Measurements from ENCODE around the gene ITSN2.

The ITSN2 gene

DNA sequence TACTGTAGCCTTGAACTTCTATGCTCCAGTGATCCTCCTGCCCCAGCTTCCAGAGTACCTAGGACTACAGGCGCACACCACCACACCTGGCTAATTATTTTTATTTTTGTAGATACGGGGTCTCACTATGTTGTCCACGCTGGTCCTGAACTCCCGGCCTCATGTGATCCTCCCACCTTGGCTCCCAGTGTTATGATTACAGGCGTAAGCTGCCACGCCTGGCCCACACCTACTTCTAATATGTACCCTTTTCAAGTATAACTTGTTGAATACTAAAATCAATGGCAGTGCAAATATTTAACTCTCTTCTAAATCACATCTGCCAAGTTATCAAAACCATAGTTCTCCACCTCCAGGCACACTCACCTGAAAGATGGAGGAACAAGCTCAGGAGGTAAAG is 58.7 kb downstream of the ITSN2 start:
- no peak overlapping the region for H3K4me3 ChIP-seq (ENCODE audit: extremely low read depth, insufficient read depth, low read length, poor library complexity, severe bottlenecking)
- peaks cover 36% of the 10 kb centered on the region for H3K36me3 ChIP-seq (ENCODE audit: control insufficient read depth, insufficient read depth, low read length)
- WGBS, 2 experiments (ENCODE audit: insufficient coverage in 2 of 2) = 100% methylated on average over 2 to 4 of the region's 6 CpGs
- H3K4me1 ChIP-seq (ENCODE audit: control insufficient read depth, insufficient read depth, low read length, poor library complexity, severe bottlenecking) = no peaks in the 10 kb centered on the region
- no peaks in the 10 kb centered on the region for H3K9me3 ChIP-seq (ENCODE audit: control insufficient read depth, low read length)
- H3K27ac ChIP-seq (ENCODE audit: low read depth, low read length, severe bottlenecking) = no peak overlapping the region

- H3K4me1 ChIP-seq (ENCODE audit: control insufficient read depth, insufficient read depth, low read length, poor library complexity, severe bottlenecking) = no peaks in the 10 kb centered on the region
- no peaks in the 10 kb centered on the region for H3K9me3 ChIP-seq (ENCODE audit: control insufficient read depth, low read length)
- no peak overlapping the region for H3K27ac ChIP-seq (ENCODE audit: low read depth, low read length, severe bottlenecking)
- peaks cover 54% of the 10 kb centered on the region for H3K36me3 ChIP-seq (ENCODE audit: control insufficient read depth, insufficient read depth, low read length)
- no peak overlapping the region for H3K4me3 ChIP-seq (ENCODE audit: extremely low read depth, insufficient read depth, low read length, poor library complexity, severe bottlenecking)
- 82 to 100% methylated on average over 2 of the region's 4 CpGs for WGBS, 2 experiments (ENCODE audit: insufficient coverage in 2 of 2)
These were observed 62.7 kb downstream of the ITSN2 start for GRCh38 chr2:24297663-24298062.

- no peak overlapping the region for H3K4me3 ChIP-seq (ENCODE audit: extremely low read depth, insufficient read depth, low read length, poor library complexity, severe bottlenecking)
- no peaks in the 10 kb centered on the region for H3K4me1 ChIP-seq (ENCODE audit: control insufficient read depth, insufficient read depth, low read length, poor library complexity, severe bottlenecking)
- H3K36me3 ChIP-seq (ENCODE audit: control insufficient read depth, insufficient read depth, low read length) = no peaks in the 10 kb centered on the region
- H3K9me3 ChIP-seq (ENCODE audit: control insufficient read depth, low read length) = no peaks in the 10 kb centered on the region
- H3K27ac ChIP-seq (ENCODE audit: low read depth, low read length, severe bottlenecking) = no peak overlapping the region
- WGBS, 2 experiments (ENCODE audit: insufficient coverage in 2 of 2) = no CpG with 5 or more reads among the region's 1 CpG
These were observed 73.2 kb downstream of the ITSN2 start for GRCh38 chr2:24287171-24287570.

GRCh38 chr2:24285484-24286152 is 74.7 kb downstream of the ITSN2 start:
- H3K9me3 ChIP-seq (ENCODE audit: control insufficient read depth, low read length) = no peaks in the 10 kb centered on the region
- no peak overlapping the region for H3K4me3 ChIP-seq (ENCODE audit: extremely low read depth, insufficient read depth, low read length, poor library complexity, severe bottlenecking)
- H3K27ac ChIP-seq (ENCODE audit: low read depth, low read length, severe bottlenecking) = no peak overlapping the region
- H3K4me1 ChIP-seq (ENCODE audit: control insufficient read depth, insufficient read depth, low read length, poor library complexity, severe bottlenecking) = no peaks in the 10 kb centered on the region
- WGBS, 2 experiments (ENCODE audit: insufficient coverage in 2 of 2) = 100% methylated on average over 1 of the region's 2 CpGs
- H3K36me3 ChIP-seq (ENCODE audit: control insufficient read depth, insufficient read depth, low read length) = no peaks in the 10 kb centered on the region

DNA sequence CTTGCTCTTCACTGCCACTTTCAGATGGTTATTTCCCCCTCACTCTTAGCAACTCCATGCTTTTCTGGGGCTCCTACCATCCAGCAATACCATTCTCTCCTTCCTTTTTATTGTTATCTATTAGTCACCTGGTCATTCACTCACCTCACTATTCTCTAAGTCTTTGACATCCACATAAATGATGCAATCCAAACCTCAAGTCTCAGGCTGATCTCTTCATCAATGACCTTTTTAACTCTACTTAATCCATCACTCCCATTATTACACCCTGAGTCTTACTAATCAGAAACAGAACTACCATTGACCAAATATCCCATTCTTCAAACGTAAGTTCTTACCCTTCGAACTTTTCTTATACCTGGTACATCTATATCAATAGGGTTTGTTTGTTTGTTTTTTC is 79.7 kb downstream of the ITSN2 start:
- no peaks in the 10 kb centered on the region for H3K9me3 ChIP-seq (ENCODE audit: control insufficient read depth, low read length)
- WGBS, 2 experiments (ENCODE audit: insufficient coverage in 2 of 2) = no CpG with 5 or more reads among the region's 2 CpGs
- H3K4me1 ChIP-seq (ENCODE audit: control insufficient read depth, insufficient read depth, low read length, poor library complexity, severe bottlenecking) = no peaks in the 10 kb centered on the region
- no peaks in the 10 kb centered on the region for H3K36me3 ChIP-seq (ENCODE audit: control insufficient read depth, insufficient read depth, low read length)
- no peak overlapping the region for H3K27ac ChIP-seq (ENCODE audit: low read depth, low read length, severe bottlenecking)
- H3K4me3 ChIP-seq (ENCODE audit: extremely low read depth, insufficient read depth, low read length, poor library complexity, severe bottlenecking) = no peak overlapping the region

DNA sequence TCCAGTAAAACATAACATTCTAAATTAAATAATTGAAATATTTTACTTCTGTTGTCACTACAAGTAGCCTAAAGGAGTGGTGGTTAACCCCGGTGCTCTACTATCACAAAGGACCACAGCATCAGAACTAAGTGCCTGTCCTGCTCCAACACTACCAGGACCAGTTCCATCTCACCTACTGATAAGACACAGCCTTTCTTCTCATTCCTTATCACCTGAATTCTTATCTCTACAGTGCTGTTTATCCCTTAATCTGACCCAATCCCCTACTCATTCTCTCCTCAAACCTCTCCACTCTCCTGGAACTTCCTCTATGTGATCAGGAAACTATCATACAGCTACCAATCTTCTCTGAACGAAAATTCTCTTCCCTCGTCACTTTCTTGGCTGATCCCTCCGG is 80.2 kb downstream of the ITSN2 start:
- Histone ChIP-seq H3K4me1 (ENCODE audit: control insufficient read depth, insufficient read depth, low read length, poor library complexity, severe bottlenecking) (no peaks in the 10 kb centered on the region), H3K9me3 (ENCODE audit: control insufficient read depth, low read length) (no peaks in the 10 kb centered on the region), H3K4me3 (ENCODE audit: extremely low read depth, insufficient read depth, low read length, poor library complexity, severe bottlenecking) (no peak overlapping the region), H3K27ac (ENCODE audit: low read depth, low read length, severe bottlenecking) (no peak overlapping the region), H3K36me3 (ENCODE audit: control insufficient read depth, insufficient read depth, low read length) (peaks cover under 1% of the 10 kb centered on the region)
- 88 to 95% methylated on average over 4 of the region's 4 CpGs for WGBS, 2 experiments (ENCODE audit: insufficient coverage in 2 of 2)

DNA sequence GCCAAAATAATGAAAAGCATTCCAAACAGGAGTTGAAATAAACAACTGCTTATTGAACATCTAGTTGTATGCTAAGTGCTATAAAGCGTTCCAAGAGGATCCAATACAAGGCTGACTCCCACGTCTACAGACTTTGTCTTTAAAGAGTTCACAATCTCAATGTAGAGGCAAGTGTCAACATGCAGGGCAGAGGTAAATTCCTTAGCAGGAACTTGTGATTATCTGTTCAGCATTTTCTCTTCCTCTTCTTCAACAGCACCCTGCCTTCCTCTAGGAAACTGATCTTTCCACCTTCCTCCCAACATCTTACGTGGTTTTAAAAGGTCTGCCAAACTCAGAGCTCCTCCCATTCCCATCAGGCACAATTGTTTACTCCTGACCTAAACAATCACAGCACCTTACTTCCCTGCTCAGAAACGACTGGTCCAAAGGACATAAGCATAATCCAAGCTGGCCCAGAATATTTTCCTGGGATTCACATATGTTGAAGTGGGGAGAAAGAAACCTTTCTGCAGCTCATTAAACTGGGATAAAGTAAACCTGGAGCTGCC is 83.9 kb downstream of the ITSN2 start:
- Histone ChIP-seq H3K27ac (ENCODE audit: low read depth, low read length, severe bottlenecking) (no peak overlapping the region), H3K4me1 (ENCODE audit: control insufficient read depth, insufficient read depth, low read length, poor library complexity, severe bottlenecking) (no peaks in the 10 kb centered on the region), H3K9me3 (ENCODE audit: control insufficient read depth, low read length) (no peaks in the 10 kb centered on the region), H3K4me3 (ENCODE audit: extremely low read depth, insufficient read depth, low read length, poor library complexity, severe bottlenecking) (no peak overlapping the region), H3K36me3 (ENCODE audit: control insufficient read depth, insufficient read depth, low read length) (peaks cover 3% of the 10 kb centered on the region)
- 63 to 69% methylated on average over 2 of the region's 4 CpGs for WGBS, 2 experiments (ENCODE audit: insufficient coverage in 2 of 2)

DNA sequence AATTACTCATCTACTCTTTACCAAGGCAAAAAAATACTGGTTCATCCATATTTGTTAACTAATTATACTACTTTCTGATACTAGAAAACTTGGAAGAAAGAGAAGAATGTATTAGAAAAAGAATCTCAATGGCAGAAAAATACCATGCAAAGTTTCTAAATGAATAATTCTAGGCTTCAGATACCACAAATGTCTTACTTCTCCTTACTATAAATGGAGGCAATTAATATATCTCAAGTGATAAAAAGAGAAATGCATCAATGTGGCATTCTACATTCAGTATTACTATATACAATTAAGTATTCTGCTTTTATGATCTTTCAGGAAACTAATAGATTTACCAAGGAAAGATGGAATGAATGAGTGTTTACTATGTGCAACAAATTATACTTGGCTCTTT is 85.5 kb downstream of the ITSN2 start:
- Histone ChIP-seq H3K27ac (ENCODE audit: low read depth, low read length, severe bottlenecking) (no peak overlapping the region), H3K4me3 (ENCODE audit: extremely low read depth, insufficient read depth, low read length, poor library complexity, severe bottlenecking) (no peak overlapping the region), H3K4me1 (ENCODE audit: control insufficient read depth, insufficient read depth, low read length, poor library complexity, severe bottlenecking) (no peaks in the 10 kb centered on the region), H3K36me3 (ENCODE audit: control insufficient read depth, insufficient read depth, low read length) (peaks cover 3% of the 10 kb centered on the region), H3K9me3 (ENCODE audit: control insufficient read depth, low read length) (no peaks in the 10 kb centered on the region)

DNA sequence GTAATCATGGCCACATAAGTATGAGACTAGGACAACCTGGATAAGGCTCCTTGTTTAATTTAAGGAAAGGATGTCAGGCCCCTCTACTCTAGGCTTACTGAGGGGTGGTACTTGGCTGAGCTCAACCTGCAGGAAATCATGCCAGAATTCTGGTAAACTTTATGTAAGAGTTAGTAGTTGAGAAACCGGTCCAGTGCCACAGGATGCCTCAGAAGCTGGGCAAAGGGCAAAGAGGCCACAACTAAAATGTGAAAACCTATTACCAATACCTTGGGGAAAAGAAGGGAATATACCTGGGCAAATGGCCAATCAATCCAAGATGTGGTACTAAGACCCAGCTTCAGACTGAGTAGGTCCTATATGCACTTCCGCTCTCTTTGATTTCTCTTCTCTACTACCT is 86.7 kb downstream of the ITSN2 start:
- Histone ChIP-seq H3K36me3 (ENCODE audit: control insufficient read depth, insufficient read depth, low read length) (peaks cover 3% of the 10 kb centered on the region), H3K4me3 (ENCODE audit: extremely low read depth, insufficient read depth, low read length, poor library complexity, severe bottlenecking) (no peak overlapping the region), H3K9me3 (ENCODE audit: control insufficient read depth, low read length) (no peaks in the 10 kb centered on the region), H3K27ac (ENCODE audit: low read depth, low read length, severe bottlenecking) (no peak overlapping the region), H3K4me1 (ENCODE audit: control insufficient read depth, insufficient read depth, low read length, poor library complexity, severe bottlenecking) (no peaks in the 10 kb centered on the region)
- 83% methylated on average over 1 of the region's 2 CpGs; no CpG with 5 or more reads in 1 of the 2 experiments for WGBS, 2 experiments (ENCODE audit: insufficient coverage in 2 of 2)

GRCh38 chr2:24272907-24273306 is 87.4 kb downstream of the ITSN2 start:
- WGBS, 2 experiments (ENCODE audit: insufficient coverage in 2 of 2) = 94 to 100% methylated on average over 2 of the region's 2 CpGs
- Histone ChIP-seq H3K4me3 (ENCODE audit: extremely low read depth, insufficient read depth, low read length, poor library complexity, severe bottlenecking) (no peak overlapping the region), H3K4me1 (ENCODE audit: control insufficient read depth, insufficient read depth, low read length, poor library complexity, severe bottlenecking) (no peaks in the 10 kb centered on the region), H3K9me3 (ENCODE audit: control insufficient read depth, low read length) (no peaks in the 10 kb centered on the region), H3K27ac (ENCODE audit: low read depth, low read length, severe bottlenecking) (no peak overlapping the region), H3K36me3 (ENCODE audit: control insufficient read depth, insufficient read depth, low read length) (peaks cover 3% of the 10 kb centered on the region)

- peak overlapping the region; percentile 68 for H3K27ac ChIP-seq (ENCODE audit: low read depth, low read length, severe bottlenecking)
- H3K9me3 ChIP-seq (ENCODE audit: control insufficient read depth, low read length) = no peaks in the 10 kb centered on the region
- H3K4me1 ChIP-seq (ENCODE audit: control insufficient read depth, insufficient read depth, low read length, poor library complexity, severe bottlenecking) = no peaks in the 10 kb centered on the region
- no CpG with 5 or more reads among the region's 2 CpGs for WGBS, 2 experiments (ENCODE audit: insufficient coverage in 2 of 2)
- H3K36me3 ChIP-seq (ENCODE audit: control insufficient read depth, insufficient read depth, low read length) = peaks cover 3% of the 10 kb centered on the region
- no peak overlapping the region for H3K4me3 ChIP-seq (ENCODE audit: extremely low read depth, insufficient read depth, low read length, poor library complexity, severe bottlenecking)
These were observed 88.1 kb downstream of the ITSN2 start for GRCh38 chr2:24272161-24272802.

Measured in mesodermal cell (in vitro differentiated cells).